CD4-positive, alpha-beta T cell treated with Interleukin-15 for 4 hours (primary cell): ENCODE results near the gene GCN1.

Source experiments
- DNase-seq: peaks from one replicate; pipeline ENCODE4 v3.0.0-alpha.2; 2020; ENCODE audit warnings: low spot score

GCN1 gene

GRCh38 chr12:120115692-120116440 is 78.6 kb downstream of the GCN1 start:
- no peak for DNase-seq

- DNase-seq, result no peak
These were observed 79.4 kb downstream of the GCN1 start for GRCh38 chr12:120115066-120115465.

GRCh38 chr12:120110550-120111501 is 83.7 kb downstream of the GCN1 start:
- DNase-seq, result peak; percentile 50

- DNase-seq, result no peak
These were observed 84.8 kb downstream of the GCN1 start for GRCh38 chr12:120109570-120110267.

GRCh38 chr12:120106151-120106550 is 88.4 kb downstream of the GCN1 start:
- no peak for DNase-seq

- no peak for DNase-seq
These were observed 91.1 kb downstream of the GCN1 start for GRCh38 chr12:120103371-120103770.

- DNase-seq, result no peak
These were observed 91.5 kb downstream of the GCN1 start for GRCh38 chr12:120103044-120103338.

GRCh38 chr12:120102189-120103043 is 92.1 kb downstream of the GCN1 start:
- DNase-seq, result no peak

GRCh38 chr12:120101617-120102016 is 92.9 kb downstream of the GCN1 start:
- DNase-seq, result no peak

- DNase-seq, result no peak
These were observed 93.3 kb downstream of the GCN1 start for GRCh38 chr12:120101182-120101581.

- DNase-seq, result no peak
These were observed 93.9 kb downstream of the GCN1 start for GRCh38 chr12:120100630-120101029.

- DNase-seq, result no peak
These were observed 94.8 kb downstream of the GCN1 start for GRCh38 chr12:120099738-120100137.

- DNase-seq, result no peak
These were observed 95.6 kb downstream of the GCN1 start for GRCh38 chr12:120098756-120099470.

GRCh38 chr12:120096671-120097202 is 97.8 kb downstream of the GCN1 start:
- DNase-seq, result no peak

- no peak for DNase-seq
These were observed 98.8 kb downstream of the GCN1 start for GRCh38 chr12:120095736-120096135.

GRCh38 chr12:120095331-120095730 is 99.2 kb downstream of the GCN1 start:
- DNase-seq, result no peak

GRCh38 chr12:120094485-120094884 is 100.0 kb downstream of the GCN1 start:
- DNase-seq, result no peak

- DNase-seq, result no peak
These were observed 100.7 kb downstream of the GCN1 start for GRCh38 chr12:120093592-120094355.

- no peak for DNase-seq
These were observed 101.3 kb downstream of the GCN1 start for GRCh38 chr12:120093336-120093591.
